HepG2 (cell line): ENCODE measurements around the gene ZNF584. TPM values are rescaled to one million over a fixed set of nuclear protein-coding genes. Genes with fewer than 3 reads are reported as not detected.

Source experiments
- AFF4 ChIP-seq: sonication (generic); formaldehyde crosslinking; IDR thresholded peaks from 2 replicates; pipeline ENCODE4 v1.4.0; 2020; ENCODE audit warnings: missing genetic modification reagents
- ARNT2 ChIP-seq: sonication (generic); formaldehyde crosslinking; IDR thresholded peaks from 2 replicates; pipeline ENCODE4 v1.8.0; 2022; ENCODE audit warnings: mild to moderate bottlenecking, low read depth, missing genetic modification reagents, moderate library complexity
- CSRNP1 ChIP-seq: sonication (generic); formaldehyde crosslinking; IDR thresholded peaks from 2 replicates; pipeline ENCODE4 v1.8.1; 2023; ENCODE audit warnings: mild to moderate bottlenecking, missing genetic modification reagents
- EP300 ChIP-seq, 3 experiments: sonication (generic) in 1 of 3; formaldehyde crosslinking in 1 of 3; IDR thresholded peaks; 2 replicates each; pipeline versions ENCODE4 v1.5.1 to v1.6.1; 2011 to 2020; ENCODE audit warnings: low read depth in 2 of 3, low read length in 2 of 3, borderline replicate concordance in 1 of 3, improper control_type of control experiment in 1 of 3, mild to moderate bottlenecking in 1 of 3, missing genetic modification reagents in 1 of 3, moderate library complexity in 1 of 3
- GMEB1 ChIP-seq: sonication (generic); formaldehyde crosslinking; IDR thresholded peaks from 2 replicates; pipeline ENCODE4 v1.5.1; 2020; ENCODE audit warnings: missing genetic modification reagents, mild to moderate bottlenecking, borderline replicate concordance
- KMT2A ChIP-seq: sonication (generic); formaldehyde crosslinking; IDR thresholded peaks from 2 replicates; pipeline ENCODE4 v1.4.0; 2020; ENCODE audit warnings: missing genetic modification reagents
- NBN ChIP-seq: fragments of 450-650 bp; conservative IDR thresholded peaks from 2 replicates; pipeline ENCODE4 v1.6.1; 2017
- PITX1 ChIP-seq: sonication (generic); formaldehyde crosslinking; IDR thresholded peaks from 2 replicates; pipeline ENCODE4 v1.5.1; 2020; ENCODE audit warnings: mild to moderate bottlenecking, missing genetic modification reagents
- POLR2A ChIP-seq, 2 experiments: IDR thresholded peaks; 2 replicates each; pipeline ENCODE4 v1.6.1; 2011; ENCODE audit warnings: low read depth in 2 of 2, low read length in 2 of 2, mild to moderate bottlenecking in 1 of 2, moderate library complexity in 1 of 2; ENCODE audit not compliant: insufficient read depth in 1 of 2
- RAD21 ChIP-seq: fragments of 450-650 bp; formaldehyde crosslinking; IDR thresholded peaks from 2 replicates; pipeline ENCODE4 v1.5.0; 2020; ENCODE audit warnings: mild to moderate bottlenecking
- REL ChIP-seq: sonication (generic); formaldehyde crosslinking; conservative IDR thresholded peaks from 2 replicates; pipeline ENCODE4 v1.8.0; 2022; ENCODE audit warnings: mild to moderate bottlenecking, missing genetic modification reagents, moderate library complexity
- RFX1 ChIP-seq: fragments of 450-650 bp; IDR thresholded peaks from 2 replicates; pipeline ENCODE4 v1.6.1; 2017
- TARDBP ChIP-seq: sonication (generic); formaldehyde crosslinking; IDR thresholded peaks from 2 replicates; pipeline ENCODE4 v1.8.0; 2022; ENCODE audit warnings: mild to moderate bottlenecking, missing genetic modification reagents
- THRA ChIP-seq: sonication (generic); formaldehyde crosslinking; IDR thresholded peaks from 2 replicates; pipeline ENCODE4 v1.4.0; 2020; ENCODE audit warnings: missing genetic modification reagents, borderline replicate concordance
- ZNF180 ChIP-seq: sonication (generic); formaldehyde crosslinking; IDR thresholded peaks from 2 replicates; pipeline ENCODE4 v1.4.0; 2020; ENCODE audit warnings: low read depth, missing genetic modification reagents, borderline replicate concordance
- ZNF230 ChIP-seq: sonication (generic); formaldehyde crosslinking; IDR thresholded peaks from 2 replicates; pipeline ENCODE4 v1.4.0; 2020; ENCODE audit warnings: mild to moderate bottlenecking, missing genetic modification reagents
- ZNF331 ChIP-seq: sonication (generic); formaldehyde crosslinking; IDR thresholded peaks from 2 replicates; pipeline ENCODE4 v1.4.0; 2020; ENCODE audit warnings: missing genetic modification reagents
- ZNF350 ChIP-seq: sonication (generic); formaldehyde crosslinking; IDR thresholded peaks from 2 replicates; pipeline ENCODE4 v1.4.0; 2020; ENCODE audit warnings: mild to moderate bottlenecking, low read depth, missing genetic modification reagents, borderline replicate concordance
- ZNF558 ChIP-seq: sonication (generic); formaldehyde crosslinking; IDR thresholded peaks from 2 replicates; pipeline ENCODE4 v1.9.0; 2022; ENCODE audit warnings: mild to moderate bottlenecking, missing genetic modification reagents, borderline replicate concordance
- ZNF569 ChIP-seq: sonication (generic); formaldehyde crosslinking; IDR thresholded peaks from 2 replicates; pipeline ENCODE4 v1.5.0; 2020; ENCODE audit warnings: mild to moderate bottlenecking, missing genetic modification reagents, moderate library complexity, borderline replicate concordance
- ZNF619 ChIP-seq: sonication (generic); formaldehyde crosslinking; IDR thresholded peaks from 2 replicates; pipeline ENCODE4 v1.4.0; 2020; ENCODE audit warnings: mild to moderate bottlenecking, missing genetic modification reagents
- polyA plus RNA-seq, 8 experiments: library from polyadenylated mRNA; depleted of rRNA in 3 of 8; stranded (reverse) in 7 of 8; unstranded in 1 of 8; fragments of >200 nt; fragmentation: Illumina TruSeq in 4 of 8; extraction: Trizol in 4 of 8; gene quantifications; 2 replicates each; pipeline versions ENCODE4 v1.2.1 to v1.2.3, GENCODE V29; 2011 to 2016; ENCODE audit warnings: low read depth in 4 of 8, missing spikeins in 1 of 8, mixed read lengths in 1 of 8; ENCODE audit not compliant: insufficient read depth in 1 of 8
- total RNA-seq, 5 experiments: library from RNA; depleted of rRNA; stranded (reverse); fragments of >200 nt; fragmentation: Illumina TruSeq; extraction: Trizol; gene quantifications; 2 replicates each; pipeline ENCODE4 v1.2.3, GENCODE V29; 2016; ENCODE audit warnings: low read depth in 1 of 5

ZNF584 gene
- total and polyA plus RNA-seq, 2 of the 13 experiments (the other 11 are each of a cell fraction or from before 2014, with no cell fraction given) = 2.4 to 7.0 TPM

GRCh38 chr19:58407658-58408151, 744 bp upstream of the ZNF584 start (continued):
- TF ChIP-seq AFF4 (CRISPR knock-in tag) (no peak; the same call in 1 of the 2 replicates), ZNF619 (no peak), ZNF180 (CRISPR knock-in tag) (no peak), KMT2A (CRISPR knock-in tag) (no peak), ZNF558 (CRISPR knock-in tag) (no peak), REL (no peak), EP300 (IDR thresholded peaks at IDR 0.05; ENCODE audit: low read depth in 2 of 2, low read length in 2 of 2) (no peak), EP300 (CRISPR knock-in tag; IDR thresholded peaks at IDR 0.05; ENCODE audit: borderline replicate concordance) (0 out of 2 replicates have a peak, but pooled peaks have one; percentile 17), POLR2A (IDR thresholded peaks at IDR 0.05; ENCODE audit: insufficient read depth in 1 of 2, low read depth in 2 of 2, low read length in 2 of 2) (peak; percentile 56 to 70), NBN (no peak), ZNF331 (CRISPR knock-in tag) (no peak), ZNF350 (CRISPR knock-in tag) (no peak), ZNF569 (CRISPR knock-in tag) (no peak), RFX1 (no peak), RAD21 (CRISPR knock-in tag) (no peak), CSRNP1 (no peak), THRA (CRISPR knock-in tag) (no peak; the same call in 1 of the 2 replicates), PITX1 (CRISPR knock-in tag) (no peak), GMEB1 (CRISPR knock-in tag) (no peak), ZNF230 (CRISPR knock-in tag) (no peak), ARNT2 (no peak), TARDBP (CRISPR knock-in tag) (no peak)
